GM18519 (cell line): ENCODE results near the gene JMJD1C.
"Not testable (repeated sequence)": the region's sequence is repeated elsewhere in the genome, so short reads cannot be mapped to it uniquely, and the experiment has no call there.

Experiments
- ATAC-seq: cut with Tn5 transposase; IDR thresholded peaks from one replicate; pipeline ENCODE4 v1.9.1; 2021; ENCODE audit warnings: mild to moderate bottlenecking, moderate library complexity; ENCODE audit not compliant: unreplicated experiment, low FRiP score

Gene JMJD1C, protein sequence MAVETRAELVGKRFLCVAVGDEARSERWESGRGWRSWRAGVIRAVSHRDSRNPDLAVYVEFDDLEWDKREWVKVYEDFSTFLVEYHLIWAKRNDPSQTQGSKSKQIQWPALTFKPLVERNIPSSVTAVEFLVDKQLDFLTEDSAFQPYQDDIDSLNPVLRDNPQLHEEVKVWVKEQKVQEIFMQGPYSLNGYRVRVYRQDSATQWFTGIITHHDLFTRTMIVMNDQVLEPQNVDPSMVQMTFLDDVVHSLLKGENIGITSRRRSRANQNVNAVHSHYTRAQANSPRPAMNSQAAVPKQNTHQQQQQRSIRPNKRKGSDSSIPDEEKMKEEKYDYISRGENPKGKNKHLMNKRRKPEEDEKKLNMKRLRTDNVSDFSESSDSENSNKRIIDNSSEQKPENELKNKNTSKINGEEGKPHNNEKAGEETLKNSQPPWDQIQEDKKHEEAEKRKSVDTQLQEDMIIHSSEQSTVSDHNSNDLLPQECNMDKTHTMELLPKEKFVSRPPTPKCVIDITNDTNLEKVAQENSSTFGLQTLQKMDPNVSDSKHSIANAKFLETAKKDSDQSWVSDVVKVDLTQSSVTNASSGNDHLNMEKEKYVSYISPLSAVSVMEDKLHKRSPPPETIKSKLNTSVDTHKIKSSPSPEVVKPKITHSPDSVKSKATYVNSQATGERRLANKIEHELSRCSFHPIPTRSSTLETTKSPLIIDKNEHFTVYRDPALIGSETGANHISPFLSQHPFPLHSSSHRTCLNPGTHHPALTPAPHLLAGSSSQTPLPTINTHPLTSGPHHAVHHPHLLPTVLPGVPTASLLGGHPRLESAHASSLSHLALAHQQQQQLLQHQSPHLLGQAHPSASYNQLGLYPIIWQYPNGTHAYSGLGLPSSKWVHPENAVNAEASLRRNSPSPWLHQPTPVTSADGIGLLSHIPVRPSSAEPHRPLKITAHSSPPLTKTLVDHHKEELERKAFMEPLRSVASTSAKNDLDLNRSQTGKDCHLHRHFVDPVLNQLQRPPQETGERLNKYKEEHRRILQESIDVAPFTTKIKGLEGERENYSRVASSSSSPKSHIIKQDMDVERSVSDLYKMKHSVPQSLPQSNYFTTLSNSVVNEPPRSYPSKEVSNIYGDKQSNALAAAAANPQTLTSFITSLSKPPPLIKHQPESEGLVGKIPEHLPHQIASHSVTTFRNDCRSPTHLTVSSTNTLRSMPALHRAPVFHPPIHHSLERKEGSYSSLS (N-terminal part only)

DNA sequence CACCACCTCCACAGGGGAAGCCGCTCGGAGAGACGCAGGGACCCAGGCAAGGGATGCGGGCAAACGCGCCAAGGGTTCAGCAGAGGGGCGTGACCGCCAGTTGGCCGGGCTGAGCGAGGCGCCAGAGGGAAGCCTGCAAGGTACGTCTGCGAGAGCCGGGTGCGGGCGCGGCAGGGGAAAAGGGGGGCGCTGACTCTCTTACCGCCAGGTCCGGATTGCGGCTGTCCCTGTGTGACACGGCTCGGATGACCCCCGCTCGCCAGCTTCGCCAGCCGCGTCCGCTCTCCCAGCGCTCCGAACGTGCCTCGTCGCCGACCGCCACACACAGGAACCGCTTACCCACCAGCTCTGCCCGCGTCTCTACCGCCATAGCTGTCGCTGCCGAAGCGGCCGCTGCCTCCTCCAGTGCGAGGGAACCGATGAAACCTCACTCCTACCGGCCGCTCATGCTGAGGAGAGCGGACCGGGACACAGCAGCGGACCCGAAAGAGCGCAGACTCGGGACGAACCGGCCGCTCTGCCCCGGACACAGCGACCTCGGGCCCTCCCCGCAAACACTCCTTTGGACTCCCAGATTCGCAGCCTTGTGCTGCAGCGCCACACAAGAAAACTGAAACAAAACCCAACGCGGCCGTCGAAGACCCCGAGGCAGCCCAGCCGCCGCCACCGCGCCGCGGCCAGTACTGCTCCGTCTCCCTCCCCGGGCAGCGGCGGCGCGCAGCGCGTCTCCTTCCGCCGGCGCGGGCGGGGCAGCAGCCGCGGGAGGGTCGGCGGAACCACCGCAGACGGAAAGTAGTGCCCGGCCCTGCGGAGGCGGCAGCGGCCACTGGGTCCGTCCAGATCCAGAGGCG lies at the start of gene JMJD1C:
Gene JMJD1C, minus strand, starts transcription at position 685 of the 851 bp plus-strand sequence. Its CDS starts 315 bp downstream, at position 370.
- peak; percentile 56 for ATAC-seq

GRCh38 chr10:63515002-63515763 lies 49.4 kb upstream of the JMJD1C start:
- ATAC-seq, result no peak

DNA sequence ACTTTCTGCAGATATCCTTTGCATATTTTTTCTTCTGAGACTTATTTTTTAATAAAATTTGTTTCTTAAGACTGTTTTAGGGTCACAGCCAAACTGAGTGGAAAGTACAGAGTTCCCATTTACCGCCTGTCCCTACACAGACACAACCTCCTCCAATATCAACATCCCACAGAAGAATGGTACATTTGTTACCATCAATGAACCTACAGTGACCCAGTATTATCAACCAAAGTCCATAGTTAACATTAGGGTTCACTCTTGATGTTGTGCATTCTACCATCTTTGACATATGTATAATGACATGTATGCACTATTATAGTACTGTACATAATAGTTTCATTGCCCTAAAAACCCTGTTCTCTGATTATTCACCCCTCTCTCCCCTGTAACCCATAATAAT lies 40.8 kb upstream of the JMJD1C start:
- no peak for ATAC-seq

- no peak for ATAC-seq
Measured at GRCh38 chr10:63505562-63505961, 39.8 kb upstream of the JMJD1C start.

- no peak for ATAC-seq
Measured at GRCh38 chr10:63504145-63504881, 38.5 kb upstream of the JMJD1C start.

DNA sequence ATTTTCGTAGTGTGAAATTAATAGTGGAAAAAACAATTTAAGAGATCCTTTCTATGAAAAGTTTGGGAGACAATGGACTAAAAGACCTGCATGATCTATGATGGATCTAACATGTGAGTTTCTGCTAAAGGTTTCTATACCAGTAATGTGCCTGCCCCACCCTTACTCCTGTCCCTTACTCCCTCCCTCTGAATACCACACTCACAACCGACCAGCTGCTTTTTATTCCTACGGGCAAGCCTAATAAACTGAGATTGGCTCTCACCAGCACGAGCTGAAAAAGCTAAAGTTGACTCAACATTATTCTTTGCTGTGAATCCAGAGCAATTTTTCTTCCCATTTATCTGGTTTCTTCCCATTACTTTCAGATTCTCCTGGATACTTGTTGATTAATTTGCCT lies 37.6 kb upstream of the JMJD1C start:
- ATAC-seq, result no peak

GRCh38 chr10:63502832-63503231 lies 37.1 kb upstream of the JMJD1C start:
- ATAC-seq, result no peak

GRCh38 chr10:63501954-63502353 lies 36.2 kb upstream of the JMJD1C start:
- no peak for ATAC-seq

DNA sequence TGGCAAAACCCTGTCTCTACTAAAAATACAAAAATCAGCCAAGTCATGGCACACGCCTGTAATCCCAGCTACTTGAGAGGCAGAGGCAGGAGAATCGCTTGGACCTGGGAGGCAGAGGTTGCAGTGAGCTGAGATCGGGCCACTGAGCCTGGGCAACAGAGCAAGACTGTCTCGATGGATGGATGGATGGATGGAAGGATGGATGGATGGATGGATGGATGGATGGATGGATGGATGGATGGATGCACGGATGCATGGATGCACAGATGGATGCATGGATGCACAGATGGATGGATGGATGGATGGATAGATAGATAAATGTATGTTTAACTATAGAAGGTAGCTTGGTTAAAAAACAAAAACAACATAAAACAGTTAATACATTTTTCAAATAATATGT lies 34.8 kb upstream of the JMJD1C start:
- ATAC-seq, result not testable (repeated sequence)

- no peak for ATAC-seq
Measured at GRCh38 chr10:63498665-63499064, 32.9 kb upstream of the JMJD1C start.

GRCh38 chr10:63497321-63497720 lies 31.5 kb upstream of the JMJD1C start:
- no peak for ATAC-seq

- ATAC-seq, result no peak
Measured at GRCh38 chr10:63496561-63496960, 30.8 kb upstream of the JMJD1C start.

GRCh38 chr10:63494951-63495350 lies 29.2 kb upstream of the JMJD1C start:
- ATAC-seq, result no peak

DNA sequence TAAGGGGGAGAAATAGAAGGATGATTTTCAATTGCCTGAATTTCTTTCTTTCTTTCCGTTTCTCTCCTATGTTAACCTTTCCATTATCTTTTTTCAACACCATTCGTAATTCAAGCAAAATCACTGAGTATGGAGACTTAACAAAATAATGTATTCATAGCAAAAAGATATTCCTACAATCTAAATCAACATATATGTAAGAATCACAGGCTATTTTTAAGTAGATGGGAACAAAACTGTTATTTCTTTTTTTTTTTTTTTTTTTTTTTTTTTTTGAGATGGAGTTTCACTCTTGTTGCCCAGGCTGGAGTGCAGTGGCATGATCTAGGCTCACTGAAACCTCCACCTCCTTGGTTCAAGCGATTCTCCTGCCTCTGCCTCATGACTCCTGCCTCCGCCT lies 27.2 kb upstream of the JMJD1C start:
- ATAC-seq, result no peak

- ATAC-seq, result not testable (repeated sequence)
Measured at GRCh38 chr10:63492317-63492690, 26.5 kb upstream of the JMJD1C start.

DNA sequence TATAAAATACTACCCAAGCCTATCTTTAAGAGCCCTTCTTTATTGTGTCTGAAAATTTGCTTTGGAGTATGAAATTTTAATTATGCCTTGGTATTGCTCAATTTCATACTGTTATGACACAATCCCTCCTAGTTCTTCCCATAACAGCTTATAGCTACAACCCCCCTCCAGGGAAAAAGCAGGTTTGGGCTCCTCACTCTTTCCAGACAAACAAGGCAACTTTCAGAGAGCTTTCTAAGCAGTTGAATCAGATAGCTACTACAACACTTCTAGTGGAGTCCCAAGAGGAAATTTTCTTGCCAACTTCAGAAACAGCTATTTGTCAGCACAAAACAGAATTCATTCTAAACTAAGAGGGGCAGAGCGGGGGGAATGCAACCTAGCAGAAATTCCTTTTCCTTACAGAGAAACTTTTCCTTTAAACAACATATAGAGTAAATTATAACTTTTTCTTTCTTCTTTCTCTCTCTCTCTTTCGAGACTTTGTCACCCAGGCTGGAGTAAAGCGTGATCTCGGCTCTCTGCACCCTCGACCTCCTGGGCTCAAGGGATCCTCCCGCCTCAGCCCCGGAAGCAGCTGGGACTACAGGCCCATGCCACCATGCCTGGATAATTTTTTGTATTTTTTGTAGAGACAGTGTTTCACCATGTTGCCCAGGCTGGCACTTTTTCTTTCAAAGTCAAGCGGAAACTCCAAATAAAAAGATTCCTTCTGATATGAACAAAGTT lies 26.0 kb upstream of the JMJD1C start:
- no peak for ATAC-seq

GRCh38 chr10:63489838-63490237 lies 24.1 kb upstream of the JMJD1C start:
- ATAC-seq, result no peak

- ATAC-seq, result no peak
Measured at GRCh38 chr10:63487990-63488389, 22.2 kb upstream of the JMJD1C start.
